Bone marrow (tissue), 2 donors: Measurements from ENCODE around the gene UBR1.
"Not testable (repeated sequence)": the region's sequence is repeated elsewhere in the genome, so short reads cannot be mapped to it uniquely, and the experiment has no call there.

ENCODE experiments used
- DNase-seq, 2 donors: peaks; one replicate each; lab custom pipeline; 2025; lab: John Stamatoyannopoulos, UW

Gene UBR1

GRCh38 chr15:43105778-43106485 is at the start of gene UBR1:
UBR1 (minus strand) TSS chr15:43106038; CDS start chr15:43106022, 16 bp downstream.
- peak; percentile 62 to 80 for DNase-seq

- DNase-seq = peak in 1 of 2 donors; percentile 39
These were observed 47.4 kb upstream of the UBR1 start for GRCh38 chr15:43153269-43153668.

- DNase-seq = no peak
These were observed 45.9 kb upstream of the UBR1 start for GRCh38 chr15:43151688-43152087.

- no peak for DNase-seq
These were observed 44.5 kb upstream of the UBR1 start for GRCh38 chr15:43150191-43150929.

GRCh38 chr15:43146184-43146583 is 40.3 kb upstream of the UBR1 start:
- DNase-seq = no peak

GRCh38 chr15:43144512-43144911 is 38.7 kb upstream of the UBR1 start:
- DNase-seq = no peak

- DNase-seq = no peak
These were observed 37.5 kb upstream of the UBR1 start for GRCh38 chr15:43143203-43143941.

GRCh38 chr15:43135351-43135750 is 29.5 kb upstream of the UBR1 start:
- DNase-seq = no peak

GRCh38 chr15:43134157-43134635 is 28.4 kb upstream of the UBR1 start:
- no peak for DNase-seq

GRCh38 chr15:43133430-43134156 is 27.8 kb upstream of the UBR1 start, which contains the start of gene TMEM62:
TMEM62 (plus strand) TSS chr15:43133586; CDS start chr15:43133803, 217 bp downstream.
- peak; percentile 49 to 50 for DNase-seq

- DNase-seq = no peak
These were observed 27.1 kb upstream of the UBR1 start for GRCh38 chr15:43132830-43133429.

GRCh38 chr15:43128980-43129335 is 23.1 kb upstream of the UBR1 start:
- no peak for DNase-seq

GRCh38 chr15:43128174-43128979 is 22.5 kb upstream of the UBR1 start:
- not testable (repeated sequence) for DNase-seq

- DNase-seq = peak in 1 of 2 donors; percentile 67
These were observed 21.9 kb upstream of the UBR1 start for GRCh38 chr15:43127752-43128151.

GRCh38 chr15:43126356-43126755 is 20.5 kb upstream of the UBR1 start:
- DNase-seq = no peak

- no peak for DNase-seq
These were observed 19.3 kb upstream of the UBR1 start for GRCh38 chr15:43125100-43125661.

- no peak for DNase-seq
These were observed 16.0 kb upstream of the UBR1 start for GRCh38 chr15:43121863-43122262.

GRCh38 chr15:43118829-43119228 is 13.0 kb upstream of the UBR1 start:
- DNase-seq = no peak

- no peak for DNase-seq
These were observed 12.4 kb upstream of the UBR1 start for GRCh38 chr15:43118286-43118685.

GRCh38 chr15:43111354-43111753 is 5.5 kb upstream of the UBR1 start:
- DNase-seq = no peak
